ELR (cell line): ENCODE data around the gene KIAA0513.

Experiments used
- DNase-seq: peaks from one replicate; pipeline ENCODE4 v3.0.0-alpha.2; 2015; ENCODE audit warnings: low read depth

Gene KIAA0513

GRCh38 chr16:85089525-85089924 lies 61.9 kb downstream of the KIAA0513 start:
- DNase-seq: no peak

- peak; percentile 54 for DNase-seq
These were observed 62.6 kb downstream of the KIAA0513 start for GRCh38 chr16:85090181-85090580.

GRCh38 chr16:85090873-85091521 lies 63.4 kb downstream of the KIAA0513 start:
- no peak for DNase-seq

GRCh38 chr16:85091522-85091910 lies 63.9 kb downstream of the KIAA0513 start:
- no peak for DNase-seq

- no peak for DNase-seq
These were observed 64.7 kb downstream of the KIAA0513 start for GRCh38 chr16:85092309-85092708.

GRCh38 chr16:85092851-85093250 lies 65.3 kb downstream of the KIAA0513 start:
- no peak for DNase-seq

GRCh38 chr16:85093705-85094104 lies 66.1 kb downstream of the KIAA0513 start:
- no peak for DNase-seq

GRCh38 chr16:85094176-85094805 lies 66.7 kb downstream of the KIAA0513 start:
- no peak for DNase-seq

- no peak for DNase-seq
These were observed 67.2 kb downstream of the KIAA0513 start for GRCh38 chr16:85094812-85095211.

GRCh38 chr16:85096921-85097320 lies 69.3 kb downstream of the KIAA0513 start:
- no peak for DNase-seq

- no peak for DNase-seq
These were observed 71.0 kb downstream of the KIAA0513 start for GRCh38 chr16:85098565-85098964.

GRCh38 chr16:85100265-85100664 lies 72.7 kb downstream of the KIAA0513 start:
- DNase-seq: no peak

GRCh38 chr16:85101956-85102630 lies 74.5 kb downstream of the KIAA0513 start:
- DNase-seq: no peak

GRCh38 chr16:85103114-85104079 lies 75.8 kb downstream of the KIAA0513 start:
- no peak for DNase-seq

GRCh38 chr16:85104147-85104546 lies 76.6 kb downstream of the KIAA0513 start:
- no peak for DNase-seq

GRCh38 chr16:85104821-85105391 lies 77.3 kb downstream of the KIAA0513 start:
- DNase-seq: no peak

GRCh38 chr16:85105475-85105874 lies 77.9 kb downstream of the KIAA0513 start:
- DNase-seq: no peak

GRCh38 chr16:85107083-85107482 lies 79.5 kb downstream of the KIAA0513 start:
- no peak for DNase-seq

GRCh38 chr16:85107532-85107931 lies 79.9 kb downstream of the KIAA0513 start:
- DNase-seq: no peak

- DNase-seq: no peak
These were observed 82.5 kb downstream of the KIAA0513 start for GRCh38 chr16:85110105-85110504.

- no peak for DNase-seq
These were observed 83.6 kb downstream of the KIAA0513 start for GRCh38 chr16:85111184-85111583.

- no peak for DNase-seq
These were observed 84.8 kb downstream of the KIAA0513 start, which contains the start of gene CIBAR2 for GRCh38 chr16:85112364-85112763. Gene CIBAR2, minus strand, starts transcription at chr16:85112472. Its CDS starts 120 bp downstream, at chr16:85112352.
